Lower lobe of right lung (tissue), 2 donors: ENCODE data around the gene NUS1. TPM values are rescaled to one million over a fixed set of nuclear protein-coding genes. Genes with fewer than 3 reads are reported as not detected.
"Not testable (repeated sequence)": the region's sequence is repeated elsewhere in the genome, so short reads cannot be mapped to it uniquely, and the experiment has no call there.

ENCODE experiments used
- ATAC-seq, 2 donors: fragments of 200-7000 bp; cut with Tn5 transposase; one replicate each; pipeline ENCODE4 v1.9.1; 2020 to 2022; ENCODE audit warnings: mild to moderate bottlenecking in 2 of 2, moderate library complexity in 2 of 2
- DNase-seq: peaks from one replicate; pipeline ENCODE4 v3.0.0-alpha.2; 2020
- H3K27ac ChIP-seq: fragments of 200-600 bp; one replicate; pipeline ENCODE4 v1.8.0; 2022
- H3K27me3 ChIP-seq: fragments of 200-600 bp; one replicate; pipeline ENCODE4 v1.8.0; 2022; ENCODE audit warnings: low read depth
- H3K36me3 ChIP-seq: fragments of 200-600 bp; one replicate; pipeline ENCODE4 v1.8.0; 2022; ENCODE audit warnings: mild to moderate bottlenecking
- H3K4me1 ChIP-seq: fragments of 200-600 bp; one replicate; pipeline ENCODE4 v1.8.0; 2022
- H3K4me3 ChIP-seq: fragments of 200-600 bp; one replicate; pipeline ENCODE4 v1.8.0; 2022; ENCODE audit warnings: mild to moderate bottlenecking
- H3K9me3 ChIP-seq: fragments of 200-600 bp; one replicate; pipeline ENCODE4 v1.8.0; 2022
- intact Hi-C: fragments of 100-400 bp; cut with DNase I; formaldehyde crosslinking; loops from one replicate; pipeline ENCODE4 v1.11.0; 2022
- total RNA-seq: library from RNA; stranded (reverse); fragmentation: NEBNext Ultra II Directional; extraction: Animal tissue kit (Norgen Biotek cat#: 25700); gene quantifications from one replicate; pipeline ENCODE4 v1.2.1, GENCODE V29; 2021
- TF ChIP-seq, protein P1 (sequence below): fragments of 200-600 bp; IDR thresholded peaks from one replicate; pipeline ENCODE4 v1.8.0; 2022; ENCODE audit warnings: antibody characterized with exemption, mild to moderate bottlenecking
- donor health status: DM: no; HTN: yes; CAD: no; lungs with severe emphysema.

Gene NUS1
- total RNA-seq, 1 donor from 2014 or later, result 36.5 TPM

GRCh38 chr6:117728626-117729025, 53.4 kb downstream of the NUS1 start:
- Histone ChIP-seq H3K4me3 (no peak overlapping the region), H3K4me1 (no peaks in the 10 kb centered on the region), H3K27me3 (no peaks in the 10 kb centered on the region), H3K9me3 (no peaks in the 10 kb centered on the region), H3K36me3 (no peaks in the 10 kb centered on the region), H3K27ac (no peak overlapping the region)
- DNase-seq (no peak), ATAC-seq (no peak)
- intact Hi-C loops, result no loop called here
- TF ChIP-seq, protein P1, sequence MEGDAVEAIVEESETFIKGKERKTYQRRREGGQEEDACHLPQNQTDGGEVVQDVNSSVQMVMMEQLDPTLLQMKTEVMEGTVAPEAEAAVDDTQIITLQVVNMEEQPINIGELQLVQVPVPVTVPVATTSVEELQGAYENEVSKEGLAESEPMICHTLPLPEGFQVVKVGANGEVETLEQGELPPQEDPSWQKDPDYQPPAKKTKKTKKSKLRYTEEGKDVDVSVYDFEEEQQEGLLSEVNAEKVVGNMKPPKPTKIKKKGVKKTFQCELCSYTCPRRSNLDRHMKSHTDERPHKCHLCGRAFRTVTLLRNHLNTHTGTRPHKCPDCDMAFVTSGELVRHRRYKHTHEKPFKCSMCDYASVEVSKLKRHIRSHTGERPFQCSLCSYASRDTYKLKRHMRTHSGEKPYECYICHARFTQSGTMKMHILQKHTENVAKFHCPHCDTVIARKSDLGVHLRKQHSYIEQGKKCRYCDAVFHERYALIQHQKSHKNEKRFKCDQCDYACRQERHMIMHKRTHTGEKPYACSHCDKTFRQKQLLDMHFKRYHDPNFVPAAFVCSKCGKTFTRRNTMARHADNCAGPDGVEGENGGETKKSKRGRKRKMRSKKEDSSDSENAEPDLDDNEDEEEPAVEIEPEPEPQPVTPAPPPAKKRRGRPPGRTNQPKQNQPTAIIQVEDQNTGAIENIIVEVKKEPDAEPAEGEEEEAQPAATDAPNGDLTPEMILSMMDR, result no peak

GRCh38 chr6:117729613-117730012, 54.3 kb downstream of the NUS1 start:
- DNase-seq (no peak), ATAC-seq (no peak)
- no peaks in the 10 kb centered on the region for H3K36me3 ChIP-seq
- H3K27me3 ChIP-seq, result no peaks in the 10 kb centered on the region
- no peak overlapping the region for H3K4me3 ChIP-seq
- no peaks in the 10 kb centered on the region for H3K4me1 ChIP-seq
- intact Hi-C loops, result no loop called here
- no peaks in the 10 kb centered on the region for H3K9me3 ChIP-seq
- TF ChIP-seq, protein P1, result no peak
- no peak overlapping the region for H3K27ac ChIP-seq

GRCh38 chr6:117733341-117733740, 58.1 kb downstream of the NUS1 start:
- Histone ChIP-seq H3K27me3 (no peaks in the 10 kb centered on the region), H3K4me1 (no peaks in the 10 kb centered on the region), H3K27ac (no peak overlapping the region), H3K9me3 (no peaks in the 10 kb centered on the region), H3K4me3 (no peak overlapping the region), H3K36me3 (no peaks in the 10 kb centered on the region)
- ATAC-seq (no peak), DNase-seq (no peak)
- intact Hi-C loops, result no loop called here
- TF ChIP-seq, protein P1, result no peak

GRCh38 chr6:117739869-117740268, 64.6 kb downstream of the NUS1 start:
- no peak for DNase-seq
- intact Hi-C loops, result no loop called here
- H3K27me3 ChIP-seq, result no peaks in the 10 kb centered on the region

GRCh38 chr6:117740605-117741004, 65.3 kb downstream of the NUS1 start:
- no peak for DNase-seq
- Histone ChIP-seq H3K4me1 (no peaks in the 10 kb centered on the region), H3K27ac (no peak overlapping the region), H3K9me3 (no peaks in the 10 kb centered on the region), H3K27me3 (no peaks in the 10 kb centered on the region), H3K36me3 (no peaks in the 10 kb centered on the region), H3K4me3 (no peak overlapping the region)
- no peak for ATAC-seq
- TF ChIP-seq, protein P1, result no peak
- intact Hi-C loops, result no loop called here

More at GRCh38 chr6:117739869-117740268, 64.6 kb downstream of the NUS1 start:
- Histone ChIP-seq H3K27ac (no peak overlapping the region), H3K36me3 (no peaks in the 10 kb centered on the region), H3K4me1 (no peaks in the 10 kb centered on the region), H3K9me3 (no peaks in the 10 kb centered on the region), H3K4me3 (no peak overlapping the region)
- TF ChIP-seq, protein P1, result no peak
- no peak for ATAC-seq

DNA sequence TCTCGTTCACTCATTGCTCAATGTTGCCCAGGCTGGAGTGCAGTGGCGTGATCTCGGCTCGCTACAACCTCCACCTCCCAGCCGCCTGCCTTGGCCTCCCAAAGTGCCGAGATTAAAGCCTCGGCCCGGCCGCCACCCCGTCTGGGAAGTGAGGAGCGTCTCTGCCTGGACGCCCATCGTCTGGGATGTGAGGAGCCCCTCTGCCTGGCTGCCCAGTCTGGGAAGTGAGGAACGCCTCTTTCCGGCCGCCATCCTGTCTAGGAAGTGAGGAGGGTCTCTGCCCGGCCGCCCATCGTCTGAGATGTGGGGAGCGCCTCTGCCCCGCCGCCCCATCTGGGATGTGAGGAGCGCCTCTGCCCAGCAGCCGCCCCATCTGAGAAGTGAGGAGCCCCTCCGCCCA, 75.4 kb downstream of the NUS1 start:
- ATAC-seq, H3K36me3 ChIP-seq, H3K9me3 ChIP-seq, H3K27ac ChIP-seq, H3K27me3 ChIP-seq, H3K4me3 ChIP-seq, intact Hi-C loops, DNase-seq, H3K4me1 ChIP-seq: not testable (repeated sequence)

Other genes starting within 250 kb of the NUS1 start
- 151 TPM for gene ROS1, start 249.5 kb upstream of the NUS1 start, total RNA-seq
- gene DCBLD1, start 192.8 kb upstream of the NUS1 start, total RNA-seq, result 18.3 TPM
- 22.4 TPM for gene GOPC, start 73.0 kb upstream of the NUS1 start, total RNA-seq
- 0.30 TPM for gene SLC35F1, start 231.8 kb downstream of the NUS1 start, total RNA-seq